ENCODE data around the gene ATXN1.

DNA sequence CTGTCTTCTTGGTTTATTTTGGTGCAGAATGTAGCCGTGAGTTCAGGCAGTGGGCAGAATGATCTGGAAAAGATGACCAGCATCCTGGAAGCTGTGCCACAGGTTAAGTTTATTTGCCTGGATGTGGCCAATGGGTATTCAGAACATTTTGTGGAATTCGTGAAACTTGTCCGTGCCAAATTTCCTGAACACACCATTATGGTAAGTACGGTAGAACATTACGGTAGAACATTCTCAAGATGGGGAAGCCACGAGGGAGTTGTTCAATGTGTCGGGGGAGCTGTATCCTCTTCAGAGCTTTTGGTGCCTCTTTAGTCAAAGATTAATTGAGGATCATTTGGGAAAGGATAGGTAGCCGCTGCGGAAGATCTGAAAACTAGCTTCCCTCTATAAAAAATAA is 506.7 kb downstream of the ATXN1 start:
- TF ChIP-seq, protein P1, sequence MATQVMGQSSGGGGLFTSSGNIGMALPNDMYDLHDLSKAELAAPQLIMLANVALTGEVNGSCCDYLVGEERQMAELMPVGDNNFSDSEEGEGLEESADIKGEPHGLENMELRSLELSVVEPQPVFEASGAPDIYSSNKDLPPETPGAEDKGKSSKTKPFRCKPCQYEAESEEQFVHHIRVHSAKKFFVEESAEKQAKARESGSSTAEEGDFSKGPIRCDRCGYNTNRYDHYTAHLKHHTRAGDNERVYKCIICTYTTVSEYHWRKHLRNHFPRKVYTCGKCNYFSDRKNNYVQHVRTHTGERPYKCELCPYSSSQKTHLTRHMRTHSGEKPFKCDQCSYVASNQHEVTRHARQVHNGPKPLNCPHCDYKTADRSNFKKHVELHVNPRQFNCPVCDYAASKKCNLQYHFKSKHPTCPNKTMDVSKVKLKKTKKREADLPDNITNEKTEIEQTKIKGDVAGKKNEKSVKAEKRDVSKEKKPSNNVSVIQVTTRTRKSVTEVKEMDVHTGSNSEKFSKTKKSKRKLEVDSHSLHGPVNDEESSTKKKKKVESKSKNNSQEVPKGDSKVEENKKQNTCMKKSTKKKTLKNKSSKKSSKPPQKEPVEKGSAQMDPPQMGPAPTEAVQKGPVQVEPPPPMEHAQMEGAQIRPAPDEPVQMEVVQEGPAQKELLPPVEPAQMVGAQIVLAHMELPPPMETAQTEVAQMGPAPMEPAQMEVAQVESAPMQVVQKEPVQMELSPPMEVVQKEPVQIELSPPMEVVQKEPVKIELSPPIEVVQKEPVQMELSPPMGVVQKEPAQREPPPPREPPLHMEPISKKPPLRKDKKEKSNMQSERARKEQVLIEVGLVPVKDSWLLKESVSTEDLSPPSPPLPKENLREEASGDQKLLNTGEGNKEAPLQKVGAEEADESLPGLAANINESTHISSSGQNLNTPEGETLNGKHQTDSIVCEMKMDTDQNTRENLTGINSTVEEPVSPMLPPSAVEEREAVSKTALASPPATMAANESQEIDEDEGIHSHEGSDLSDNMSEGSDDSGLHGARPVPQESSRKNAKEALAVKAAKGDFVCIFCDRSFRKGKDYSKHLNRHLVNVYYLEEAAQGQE (IDR thresholded peaks at IDR 0.05; ENCODE audit: unreplicated experiment) = no peak
- TF ChIP-seq, protein P2, sequence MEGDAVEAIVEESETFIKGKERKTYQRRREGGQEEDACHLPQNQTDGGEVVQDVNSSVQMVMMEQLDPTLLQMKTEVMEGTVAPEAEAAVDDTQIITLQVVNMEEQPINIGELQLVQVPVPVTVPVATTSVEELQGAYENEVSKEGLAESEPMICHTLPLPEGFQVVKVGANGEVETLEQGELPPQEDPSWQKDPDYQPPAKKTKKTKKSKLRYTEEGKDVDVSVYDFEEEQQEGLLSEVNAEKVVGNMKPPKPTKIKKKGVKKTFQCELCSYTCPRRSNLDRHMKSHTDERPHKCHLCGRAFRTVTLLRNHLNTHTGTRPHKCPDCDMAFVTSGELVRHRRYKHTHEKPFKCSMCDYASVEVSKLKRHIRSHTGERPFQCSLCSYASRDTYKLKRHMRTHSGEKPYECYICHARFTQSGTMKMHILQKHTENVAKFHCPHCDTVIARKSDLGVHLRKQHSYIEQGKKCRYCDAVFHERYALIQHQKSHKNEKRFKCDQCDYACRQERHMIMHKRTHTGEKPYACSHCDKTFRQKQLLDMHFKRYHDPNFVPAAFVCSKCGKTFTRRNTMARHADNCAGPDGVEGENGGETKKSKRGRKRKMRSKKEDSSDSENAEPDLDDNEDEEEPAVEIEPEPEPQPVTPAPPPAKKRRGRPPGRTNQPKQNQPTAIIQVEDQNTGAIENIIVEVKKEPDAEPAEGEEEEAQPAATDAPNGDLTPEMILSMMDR (conservative IDR thresholded peaks at IDR 0.05; ENCODE audit: low read depth in 2 of 2) = no peak
- no peak for TF ChIP-seq EZH2phosphoT487 (IDR thresholded peaks at IDR 0.05; ENCODE audit: unreplicated experiment)
- TF ChIP-seq CREB1 (CRISPR knock-in tag; IDR thresholded peaks at IDR 0.05; ENCODE audit: low read depth) = no peak
- no peak for TF ChIP-seq EZH2 (IDR thresholded peaks at IDR 0.05; ENCODE audit: low read depth, unreplicated experiment)

Measured in GM23338 (cell line).